ENCODE measurements around the gene ZFPM1.

The ZFPM1 gene

GRCh38 chr16:88458039-88458772 lies 5.1 kb downstream of the ZFPM1 start:
- TF ChIP-seq CTCF (conservative IDR thresholded peaks at IDR 0.05), result no peak
- TF ChIP-seq ZFX (IDR thresholded peaks at IDR 0.05), result no peak
- no peak overlapping the region for H3K27ac ChIP-seq

- TF ChIP-seq ZFX (IDR thresholded peaks at IDR 0.05) (no peak), CTCF (conservative IDR thresholded peaks at IDR 0.05) (no peak)
- H3K27ac ChIP-seq, result no peak overlapping the region
These were observed 5.7 kb downstream of the ZFPM1 start for GRCh38 chr16:88458773-88459235.

GRCh38 chr16:88459366-88460073 lies 6.4 kb downstream of the ZFPM1 start:
- TF ChIP-seq ZFX (IDR thresholded peaks at IDR 0.05) (no peak), CTCF (conservative IDR thresholded peaks at IDR 0.05) (no peak)
- no peak overlapping the region for H3K27ac ChIP-seq

- no peak overlapping the region for H3K27ac ChIP-seq
These were observed 7.6 kb downstream of the ZFPM1 start for GRCh38 chr16:88460496-88461330.

GRCh38 chr16:88461331-88462269 lies 8.5 kb downstream of the ZFPM1 start:
- TF ChIP-seq ZFX (IDR thresholded peaks at IDR 0.05) (no peak), CTCF (conservative IDR thresholded peaks at IDR 0.05) (no peak)
- no peak overlapping the region for H3K27ac ChIP-seq

More at GRCh38 chr16:88460496-88461330, 7.6 kb downstream of the ZFPM1 start:
- TF ChIP-seq ZFX (IDR thresholded peaks at IDR 0.05) (no peak), CTCF (conservative IDR thresholded peaks at IDR 0.05) (no peak)

- TF ChIP-seq ZFX (IDR thresholded peaks at IDR 0.05) (no peak), CTCF (conservative IDR thresholded peaks at IDR 0.05) (no peak)
These were observed 9.3 kb downstream of the ZFPM1 start for GRCh38 chr16:88462396-88462795.

More at GRCh38 chr16:88462396-88462795, 9.3 kb downstream of the ZFPM1 start:
- no peak overlapping the region for H3K27ac ChIP-seq
